Activated effector memory CD4-positive, alpha-beta T cell treated with Interleukin-2 at 50 U/mL for 16 hours (primary cell): ENCODE measurements around the gene PDE4B.

Experiments used
- DNase-seq: peaks from one replicate; pipeline ENCODE4 v3.0.0-alpha.2; 2020

Gene PDE4B

GRCh38 chr1:65890201-65890843 lies 97.6 kb downstream of the PDE4B start:
- no peak for DNase-seq

GRCh38 chr1:65894738-65895605 lies 102.3 kb downstream of the PDE4B start:
- no peak for DNase-seq

- DNase-seq, result no peak
Measured at GRCh38 chr1:65896721-65897120, 104.0 kb downstream of the PDE4B start.

- no peak for DNase-seq
Measured at GRCh38 chr1:65897485-65897884, 104.8 kb downstream of the PDE4B start.

GRCh38 chr1:65904681-65905083 lies 112.0 kb downstream of the PDE4B start:
- DNase-seq, result no peak

GRCh38 chr1:65910432-65910831 lies 117.7 kb downstream of the PDE4B start:
- DNase-seq, result no peak

GRCh38 chr1:65911679-65912078 lies 119.0 kb downstream of the PDE4B start:
- DNase-seq, result no peak

- DNase-seq, result no peak
Measured at GRCh38 chr1:65918564-65918963, 125.9 kb downstream of the PDE4B start.

- DNase-seq, result no peak
Measured at GRCh38 chr1:65921446-65921845, 128.8 kb downstream of the PDE4B start.

GRCh38 chr1:65924471-65924870 lies 131.8 kb downstream of the PDE4B start:
- no peak for DNase-seq

GRCh38 chr1:65938506-65938905 lies 145.8 kb downstream of the PDE4B start:
- no peak for DNase-seq

- no peak for DNase-seq
Measured at GRCh38 chr1:65939191-65939590, 146.5 kb downstream of the PDE4B start.

GRCh38 chr1:65939636-65940035 lies 146.9 kb downstream of the PDE4B start:
- DNase-seq, result no peak

- DNase-seq, result no peak
Measured at GRCh38 chr1:65940126-65940525, 147.4 kb downstream of the PDE4B start.

- no peak for DNase-seq
Measured at GRCh38 chr1:65942476-65942875, 149.8 kb downstream of the PDE4B start.

- DNase-seq, result no peak
Measured at GRCh38 chr1:65946376-65946775, 153.7 kb downstream of the PDE4B start.

GRCh38 chr1:65946960-65947359 lies 154.3 kb downstream of the PDE4B start:
- DNase-seq, result no peak

GRCh38 chr1:65948609-65949229 lies 156.0 kb downstream of the PDE4B start:
- no peak for DNase-seq

GRCh38 chr1:65949230-65949626 lies 156.5 kb downstream of the PDE4B start:
- DNase-seq, result no peak

- no peak for DNase-seq
Measured at GRCh38 chr1:65949933-65950332, 157.2 kb downstream of the PDE4B start.

GRCh38 chr1:65952696-65953095 lies 160.0 kb downstream of the PDE4B start:
- no peak for DNase-seq

GRCh38 chr1:65953170-65953569 lies 160.5 kb downstream of the PDE4B start:
- DNase-seq, result no peak

GRCh38 chr1:65955071-65955470 lies 162.4 kb downstream of the PDE4B start:
- DNase-seq, result no peak

- DNase-seq, result no peak
Measured at GRCh38 chr1:65955503-65955902, 162.8 kb downstream of the PDE4B start.
